Neural progenitor cell (in vitro differentiated cells): ENCODE data around the gene PAQR3. TPM values are rescaled to one million over a fixed set of nuclear protein-coding genes. Genes with fewer than 3 reads are reported as not detected.

Experiments
- DNase-seq: peaks from one replicate; pipeline ENCODE4 v3.0.0-alpha.2; 2016; ENCODE audit warnings: low spot score
- H2AFZ ChIP-seq: fragments of 200-600 bp; sonication (generic); replicated peaks from 2 replicates; pipeline ENCODE4 v1.6.1; 2016; ENCODE audit warnings: antibody characterized with exemption
- H3F3A ChIP-seq: fragments of 200-600 bp; sonication (generic); 2 replicates; pipeline ENCODE4 v1.6.1; 2016; ENCODE audit warnings: antibody characterized with exemption, low read depth
- H3K27ac ChIP-seq: fragments of 200-600 bp; sonication (generic); 2 replicates; pipeline ENCODE4 v1.5.1; 2016; ENCODE audit warnings: mild to moderate bottlenecking
- H3K27me3 ChIP-seq: fragments of 200-600 bp; sonication (generic); 2 replicates; pipeline ENCODE4 v1.6.1; 2016; ENCODE audit warnings: mild to moderate bottlenecking, moderate library complexity
- H3K36me3 ChIP-seq: fragments of 200-600 bp; sonication (generic); 2 replicates; pipeline ENCODE4 v1.5.1; 2016
- H3K4me1 ChIP-seq: fragments of 200-600 bp; sonication (generic); 2 replicates; pipeline ENCODE4 v1.6.1; 2016; ENCODE audit warnings: mixed run types
- H3K4me2 ChIP-seq: fragments of 200-600 bp; sonication (generic); 2 replicates; pipeline ENCODE4 v1.6.1; 2016
- H3K4me3 ChIP-seq: fragments of 200-600 bp; sonication (generic); 2 replicates; pipeline ENCODE4 v1.5.1; 2016
- H3K79me2 ChIP-seq: fragments of 200-600 bp; sonication (generic); 2 replicates; pipeline ENCODE4 v1.6.1; 2016; ENCODE audit warnings: low read depth
- H3K9ac ChIP-seq: fragments of 200-600 bp; sonication (generic); 2 replicates; pipeline ENCODE4 v1.6.1; 2016
- H3K9me3 ChIP-seq: fragments of 200-600 bp; sonication (generic); 2 replicates; pipeline ENCODE4 v1.5.1; 2016; ENCODE audit warnings: low read depth
- H4K20me1 ChIP-seq: fragments of 200-600 bp; sonication (generic); 2 replicates; pipeline ENCODE4 v1.6.1; 2016; ENCODE audit warnings: low read depth
- H3K27ac Mint-ChIP-seq: 3 replicates; pipeline ENCODE4 v1.8.0; 2021; ENCODE audit warnings: mixed read lengths
- H3K27me3 Mint-ChIP-seq: 2 replicates; pipeline ENCODE4 v1.8.0; 2022; ENCODE audit warnings: low read depth, mild to moderate bottlenecking, inconsistent platforms, moderate library complexity, mixed read lengths; ENCODE audit not compliant: insufficient read depth
- H3K36me3 Mint-ChIP-seq: 3 replicates; pipeline ENCODE4 v1.8.0; 2021; ENCODE audit warnings: mixed read lengths
- H3K4me1 Mint-ChIP-seq: 3 replicates; pipeline ENCODE4 v1.8.0; 2021; ENCODE audit warnings: mixed read lengths
- H3K4me3 Mint-ChIP-seq: 3 replicates; pipeline ENCODE4 v1.8.0; 2021; ENCODE audit warnings: mild to moderate bottlenecking, moderate library complexity, mixed read lengths
- H3K9me3 Mint-ChIP-seq: 3 replicates; pipeline ENCODE4 v1.8.0; 2020; ENCODE audit warnings: mixed read lengths
- CTCF ChIP-seq: fragments of 200-600 bp; sonication (generic); IDR thresholded peaks from 2 replicates; pipeline ENCODE4 v1.5.1; 2017; ENCODE audit warnings: antibody characterized with exemption, mild to moderate bottlenecking
- EZH2 ChIP-seq: fragments of 200-600 bp; sonication (generic); IDR thresholded peaks from 2 replicates; pipeline ENCODE4 v1.6.1; 2017; ENCODE audit warnings: antibody characterized with exemption, mild to moderate bottlenecking, moderate library complexity
- EZH2phosphoT487 ChIP-seq: fragments of 200-600 bp; sonication (generic); IDR thresholded peaks from 2 replicates; pipeline ENCODE4 v1.6.1; 2017; ENCODE audit warnings: antibody characterized with exemption
- total RNA-seq: library from RNA; depleted of rRNA; stranded (reverse); fragments of >200 nt; gene quantifications from 2 replicates; pipeline ENCODE4 v1.2.3, GENCODE V29; 2015; ENCODE audit warnings: low replicate concordance

PAQR3 gene
- total RNA-seq, 1 donor from 2014 or later, result 80.8 TPM

- Histone ChIP-seq H3K9me3 (no peaks in the 10 kb centered on the region), H3K27me3 (no peaks in the 10 kb centered on the region), H3F3A (no peaks in the 10 kb centered on the region), H3K4me1 (no peaks in the 10 kb centered on the region), H2AFZ (no peak overlapping the region), H3K9ac (no peak overlapping the region), H3K27ac (no peak overlapping the region), H3K4me2 (no peak overlapping the region), H3K4me3 (no peak overlapping the region), H3K36me3 (peaks cover 4% of the 10 kb centered on the region), H3K79me2 (no peaks in the 10 kb centered on the region), H4K20me1 (peaks cover 4% of the 10 kb centered on the region)
- TF ChIP-seq EZH2phosphoT487 (no peak), CTCF (no peak), EZH2 (no peak)
- no peak for DNase-seq
- Mint-ChIP-seq H3K27me3 (no peaks in the 10 kb centered on the region), H3K4me1 (no peaks in the 10 kb centered on the region), H3K4me3 (no peak overlapping the region), H3K27ac (no peak overlapping the region), H3K36me3 (peaks cover 25% of the 10 kb centered on the region), H3K9me3 (no peaks in the 10 kb centered on the region)
These were observed 10.4 kb downstream of the PAQR3 start for GRCh38 chr4:78928835-78929234.

GRCh38 chr4:78926826-78927225 is 12.4 kb downstream of the PAQR3 start:
- no peaks in the 10 kb centered on the region for H3K27me3 ChIP-seq
- H3K79me2 ChIP-seq, result no peaks in the 10 kb centered on the region
- H3K36me3 ChIP-seq, result no peaks in the 10 kb centered on the region
- H3K27ac Mint-ChIP-seq, result no peak overlapping the region
- no peak overlapping the region for H3K27ac ChIP-seq
- no peak overlapping the region for H3K4me2 ChIP-seq
- peaks cover 27% of the 10 kb centered on the region for H3K36me3 Mint-ChIP-seq
- no peak overlapping the region for H3K4me3 Mint-ChIP-seq
- no peak for TF ChIP-seq EZH2
- no peak for TF ChIP-seq EZH2phosphoT487
- TF ChIP-seq CTCF, result no peak
- H3K9ac ChIP-seq, result no peak overlapping the region
- no peaks in the 10 kb centered on the region for H3F3A ChIP-seq
- H2AFZ ChIP-seq, result no peak overlapping the region
- H3K4me1 Mint-ChIP-seq, result no peaks in the 10 kb centered on the region
- peaks cover under 1% of the 10 kb centered on the region for H4K20me1 ChIP-seq
- no peaks in the 10 kb centered on the region for H3K4me1 ChIP-seq
- H3K4me3 ChIP-seq, result no peak overlapping the region
- H3K9me3 ChIP-seq, result no peaks in the 10 kb centered on the region
- no peaks in the 10 kb centered on the region for H3K9me3 Mint-ChIP-seq
- DNase-seq, result no peak
- H3K27me3 Mint-ChIP-seq, result no peaks in the 10 kb centered on the region

GRCh38 chr4:78923464-78924312 is 15.6 kb downstream of the PAQR3 start:
- Mint-ChIP-seq H3K27ac (no peak overlapping the region), H3K9me3 (no peaks in the 10 kb centered on the region), H3K4me3 (no peak overlapping the region), H3K36me3 (peaks cover 17% of the 10 kb centered on the region), H3K4me1 (no peaks in the 10 kb centered on the region), H3K27me3 (no peaks in the 10 kb centered on the region)
- no peaks in the 10 kb centered on the region for H3K9me3 ChIP-seq
- no peaks in the 10 kb centered on the region for H3K79me2 ChIP-seq
- no peaks in the 10 kb centered on the region for H3K27me3 ChIP-seq
- no peak overlapping the region for H3K4me3 ChIP-seq
- H3K36me3 ChIP-seq, result no peaks in the 10 kb centered on the region
- no peak for DNase-seq
- H3F3A ChIP-seq, result no peaks in the 10 kb centered on the region
- no peak overlapping the region for H3K9ac ChIP-seq
- H3K4me2 ChIP-seq, result no peak overlapping the region
- H2AFZ ChIP-seq, result no peak overlapping the region
- TF ChIP-seq CTCF, result peak; percentile 13
- TF ChIP-seq EZH2phosphoT487, result no peak
- no peak overlapping the region for H3K27ac ChIP-seq
- no peaks in the 10 kb centered on the region for H3K4me1 ChIP-seq
- no peaks in the 10 kb centered on the region for H4K20me1 ChIP-seq
